Hippocampal formation (tissue), 2 donors: Measurements from ENCODE around the gene HEXIM1.
A peak's percentile ranks its signal among the peaks of the same experiment; 100 is the strongest.

Experiments
- DNase-seq, 2 donors: peaks; one replicate each; lab custom pipeline; 2025; lab: John Stamatoyannopoulos, UW

The HEXIM1 gene

GRCh38 chr17:45148183-45149036, at the start of gene HEXIM1:
TSS of gene HEXIM1 (plus strand) at chr17:45148475. CDS start at chr17:45149191, 716 bp downstream.
- DNase-seq = peak; percentile 99 to 100

GRCh38 chr17:45098869-45099616, 49.2 kb upstream of the HEXIM1 start:
- peak; percentile 55 to 60 for DNase-seq

DNA sequence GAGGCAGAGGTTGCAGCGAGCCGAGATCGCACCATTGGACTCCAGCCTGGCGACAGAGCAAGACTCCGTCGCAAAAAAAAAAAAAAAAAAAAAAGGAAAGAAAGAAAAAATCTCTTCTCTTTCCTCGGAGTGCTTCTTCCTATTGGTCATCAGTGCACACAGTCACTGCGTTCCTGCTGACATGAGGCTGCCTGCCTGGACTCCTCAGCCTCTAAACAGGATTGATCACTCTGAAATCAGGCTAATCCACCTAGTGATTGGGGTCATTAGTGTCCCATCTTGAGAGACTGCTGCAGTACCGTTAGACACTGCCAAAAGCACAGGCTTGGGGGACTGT, 46.8 kb upstream of the HEXIM1 start:
- no peak for DNase-seq

DNA sequence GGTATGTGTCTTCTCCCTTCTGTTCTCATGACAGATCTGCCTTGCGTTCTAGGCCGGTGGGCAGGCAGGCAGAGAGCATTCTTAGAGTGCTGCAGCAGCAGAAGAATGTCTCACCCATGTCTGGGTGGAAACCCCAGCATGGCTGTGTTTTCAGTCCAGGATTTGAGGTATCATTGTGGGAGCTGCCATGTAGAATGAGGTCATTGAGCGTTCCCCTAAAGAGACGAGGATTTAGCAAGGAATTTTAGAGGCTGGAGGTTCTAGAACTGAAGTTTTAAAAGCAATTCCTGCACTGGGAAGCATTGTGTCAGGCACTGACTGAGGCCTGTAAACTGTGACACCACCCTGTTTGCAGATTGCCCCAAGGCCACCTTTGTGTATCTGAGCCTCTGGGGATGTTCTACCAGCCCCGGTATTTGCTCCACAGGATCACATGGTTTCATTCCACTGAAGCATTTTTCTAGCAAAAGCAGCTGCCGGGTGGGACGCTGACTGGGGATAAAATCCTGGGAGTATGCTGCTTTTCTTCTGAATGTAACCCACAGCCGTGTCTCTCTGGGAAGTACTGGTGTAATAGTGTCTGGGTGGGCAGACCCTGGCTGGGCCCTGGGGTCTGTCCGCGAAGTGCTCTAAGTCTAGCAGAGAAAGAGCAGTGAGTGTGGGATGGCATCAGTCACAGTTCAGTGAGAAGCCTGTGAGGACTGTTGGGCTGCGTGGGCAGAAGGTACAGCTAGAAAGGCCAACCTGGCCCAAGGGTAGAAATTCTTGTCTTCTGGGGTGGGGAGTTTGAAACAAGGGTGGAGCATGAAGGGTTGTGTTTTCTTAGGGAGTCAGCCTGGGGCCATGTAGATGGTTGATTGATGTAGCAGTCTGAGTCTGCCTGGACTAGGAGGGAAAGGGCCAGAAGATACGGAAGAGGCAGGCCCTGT, 46.1 kb upstream of the HEXIM1 start:
- no peak for DNase-seq

DNA sequence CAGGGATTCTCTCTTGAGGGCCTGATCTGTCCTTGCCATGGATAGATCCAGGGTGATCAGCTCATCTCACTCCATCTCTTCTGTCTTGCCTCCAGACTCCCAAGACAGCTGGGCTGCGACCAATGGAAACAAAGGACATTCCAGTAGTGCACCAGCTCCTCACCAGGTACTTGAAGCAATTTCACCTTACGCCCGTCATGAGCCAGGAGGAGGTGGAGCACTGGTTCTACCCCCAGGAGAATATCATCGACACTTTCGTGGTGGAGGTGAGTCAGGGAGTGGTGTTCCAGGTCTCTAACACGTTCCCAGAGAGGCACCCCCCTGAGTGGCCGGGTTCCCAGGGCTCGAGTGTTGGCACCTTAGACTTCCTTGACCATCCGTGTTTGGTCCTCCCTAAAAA, 45.4 kb upstream of the HEXIM1 start:
- DNase-seq = no peak

DNA sequence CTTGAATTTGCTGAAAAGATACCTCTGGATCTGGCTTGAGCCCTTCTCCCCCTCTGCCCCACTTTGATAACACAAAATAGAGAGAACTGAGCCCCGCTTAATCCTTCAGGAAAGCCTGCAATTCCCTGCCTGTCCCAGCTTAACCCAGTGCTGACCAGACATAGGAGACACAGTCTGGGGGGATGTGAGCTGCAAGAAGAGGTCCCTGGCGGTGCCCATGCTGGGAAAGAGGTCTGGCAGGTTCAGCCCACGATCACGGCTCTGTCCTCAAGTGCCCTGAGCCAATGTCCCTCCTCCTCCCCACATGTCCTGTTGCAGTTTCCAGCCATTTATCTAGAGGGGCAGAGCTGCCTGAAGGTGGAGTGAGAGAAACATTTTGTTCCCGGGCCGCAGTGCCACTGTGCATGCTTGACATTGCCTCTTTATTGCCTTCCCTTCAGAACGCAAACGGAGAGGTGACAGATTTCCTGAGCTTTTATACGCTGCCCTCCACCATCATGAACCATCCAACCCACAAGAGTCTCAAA, 44.9 kb upstream of the HEXIM1 start:
- DNase-seq = no peak

- DNase-seq = no peak
Observed at GRCh38 chr17:45104029-45104428, 44.2 kb upstream of the HEXIM1 start.

- DNase-seq = no peak
Observed at GRCh38 chr17:45104497-45104896, 43.8 kb upstream of the HEXIM1 start.

DNA sequence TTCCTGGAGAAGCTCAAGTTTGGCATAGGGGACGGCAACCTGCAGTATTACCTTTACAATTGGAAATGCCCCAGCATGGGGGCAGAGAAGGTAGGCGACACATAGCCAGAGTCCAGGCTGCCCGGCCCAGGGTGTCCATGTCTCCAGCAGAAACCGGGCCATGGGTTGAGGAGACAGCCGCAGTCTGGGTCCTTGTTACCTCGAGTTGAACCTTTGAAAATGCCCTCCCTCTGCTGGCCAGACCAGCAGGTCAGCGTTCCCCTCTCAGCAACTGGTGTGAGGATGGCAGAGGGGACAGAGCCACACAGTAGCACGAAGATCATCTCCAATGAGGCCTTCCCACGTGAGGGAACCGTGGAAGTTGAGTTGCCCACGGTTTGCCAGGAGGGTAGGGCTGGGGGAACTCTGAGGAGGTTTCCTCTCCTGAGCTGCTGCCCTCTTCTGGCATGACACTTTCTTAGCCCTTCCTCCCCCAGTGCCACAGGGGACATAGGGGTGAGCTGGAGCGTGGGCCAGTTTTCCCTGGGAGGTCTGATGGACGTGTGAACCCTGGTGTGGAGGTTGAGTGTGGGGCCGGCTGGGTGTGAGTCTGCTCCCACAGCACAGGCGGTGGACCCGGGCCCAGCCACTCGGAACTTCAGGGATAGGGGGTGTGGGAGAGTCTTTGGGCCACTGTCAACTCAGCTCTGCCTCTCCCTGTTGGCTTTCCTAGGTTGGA, 43.2 kb upstream of the HEXIM1 start:
- DNase-seq = no peak

DNA sequence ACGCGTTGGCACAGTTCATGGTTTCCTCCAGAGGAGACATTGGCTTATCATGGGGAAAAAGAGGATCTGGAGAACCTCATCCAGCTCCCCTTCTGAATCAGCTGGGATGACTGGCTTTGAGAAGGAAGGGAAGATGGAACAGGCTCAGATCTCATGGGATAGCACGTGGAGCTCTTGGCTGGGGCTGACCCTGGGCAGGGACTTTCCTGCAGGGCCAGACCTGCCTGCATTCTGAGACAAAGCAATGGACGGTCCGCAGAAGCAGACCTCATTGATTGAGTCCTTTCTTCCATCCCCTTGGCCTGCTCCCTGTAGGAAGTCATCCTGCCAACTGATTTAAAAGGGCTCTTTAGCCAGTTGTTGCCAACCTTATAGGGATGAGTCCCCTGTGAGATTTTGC, 42.2 kb upstream of the HEXIM1 start:
- no peak for DNase-seq

DNA sequence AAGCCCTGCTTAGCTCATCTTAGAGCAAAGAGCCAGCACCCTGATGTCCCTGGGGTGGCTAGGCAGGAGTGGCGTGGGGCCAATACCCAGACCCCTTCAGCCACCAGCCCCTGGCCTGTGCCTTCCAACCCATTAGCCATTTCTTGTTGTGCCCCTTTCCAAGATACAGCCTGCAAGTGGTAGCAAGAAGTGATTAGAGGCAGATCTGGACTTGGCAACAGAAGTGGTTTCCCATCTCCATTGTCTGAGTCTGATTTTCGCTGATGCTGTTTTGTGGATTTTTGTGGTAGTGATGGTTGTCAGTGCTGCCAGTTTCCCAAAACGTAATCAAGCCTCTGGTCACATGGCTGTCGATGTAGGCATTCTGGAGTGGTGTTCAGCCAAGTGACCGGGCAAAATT, 41.7 kb upstream of the HEXIM1 start:
- DNase-seq = no peak

GRCh38 chr17:45107293-45108010, 40.8 kb upstream of the HEXIM1 start:
- no peak for DNase-seq

GRCh38 chr17:45108051-45108450, 40.2 kb upstream of the HEXIM1 start:
- DNase-seq = no peak

GRCh38 chr17:45108595-45109521, 39.4 kb upstream of the HEXIM1 start:
- no peak for DNase-seq

DNA sequence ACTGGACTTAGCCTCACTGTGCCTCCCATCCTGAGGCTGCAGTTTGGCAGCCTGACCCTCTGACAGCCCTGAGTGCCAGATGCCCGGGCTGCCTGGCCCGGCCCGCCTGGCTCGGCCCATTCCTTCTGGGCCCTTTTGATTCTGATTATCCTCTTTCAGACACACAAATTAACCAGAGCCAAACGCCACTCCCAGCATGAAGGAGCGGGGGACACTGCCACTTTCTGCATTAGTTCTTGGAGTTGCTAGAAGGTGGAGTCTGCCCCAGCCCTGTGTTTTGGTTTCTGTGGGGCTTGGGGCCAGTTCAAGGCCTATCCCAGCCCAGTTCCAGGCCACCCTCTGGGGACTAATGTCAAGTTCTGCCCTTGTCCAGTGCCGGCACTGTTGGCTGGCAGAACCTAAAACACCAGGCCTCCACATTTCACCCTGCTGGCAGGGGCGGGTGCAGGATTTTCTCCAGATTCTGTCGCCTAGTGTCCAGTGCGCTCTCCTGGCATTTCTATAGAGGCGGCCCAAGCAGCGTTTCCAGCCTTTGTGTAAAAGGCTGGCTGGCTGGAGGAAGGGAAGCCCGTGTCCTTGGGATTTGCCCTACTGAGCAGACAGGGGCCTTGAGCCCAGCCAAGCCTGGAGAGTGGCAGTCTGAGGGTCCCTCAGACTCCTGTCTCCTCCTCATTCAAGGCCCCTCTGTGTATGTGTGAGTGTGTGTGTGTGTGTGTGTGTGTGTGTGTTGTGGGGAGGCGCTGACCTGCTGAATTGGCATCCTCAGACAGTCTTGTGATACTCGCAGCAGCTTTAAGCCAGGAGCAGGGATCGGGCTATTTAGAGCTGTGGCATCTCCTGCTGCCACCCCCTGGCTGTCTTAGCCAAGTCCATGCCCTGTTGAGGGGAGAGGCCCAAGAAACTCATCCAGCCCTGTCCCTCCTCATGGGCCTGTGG, 37.3 kb upstream of the HEXIM1 start:
- DNase-seq = peak; percentile 42 to 64

- DNase-seq = no peak
Observed at GRCh38 chr17:45111850-45112249, 36.4 kb upstream of the HEXIM1 start.

DNA sequence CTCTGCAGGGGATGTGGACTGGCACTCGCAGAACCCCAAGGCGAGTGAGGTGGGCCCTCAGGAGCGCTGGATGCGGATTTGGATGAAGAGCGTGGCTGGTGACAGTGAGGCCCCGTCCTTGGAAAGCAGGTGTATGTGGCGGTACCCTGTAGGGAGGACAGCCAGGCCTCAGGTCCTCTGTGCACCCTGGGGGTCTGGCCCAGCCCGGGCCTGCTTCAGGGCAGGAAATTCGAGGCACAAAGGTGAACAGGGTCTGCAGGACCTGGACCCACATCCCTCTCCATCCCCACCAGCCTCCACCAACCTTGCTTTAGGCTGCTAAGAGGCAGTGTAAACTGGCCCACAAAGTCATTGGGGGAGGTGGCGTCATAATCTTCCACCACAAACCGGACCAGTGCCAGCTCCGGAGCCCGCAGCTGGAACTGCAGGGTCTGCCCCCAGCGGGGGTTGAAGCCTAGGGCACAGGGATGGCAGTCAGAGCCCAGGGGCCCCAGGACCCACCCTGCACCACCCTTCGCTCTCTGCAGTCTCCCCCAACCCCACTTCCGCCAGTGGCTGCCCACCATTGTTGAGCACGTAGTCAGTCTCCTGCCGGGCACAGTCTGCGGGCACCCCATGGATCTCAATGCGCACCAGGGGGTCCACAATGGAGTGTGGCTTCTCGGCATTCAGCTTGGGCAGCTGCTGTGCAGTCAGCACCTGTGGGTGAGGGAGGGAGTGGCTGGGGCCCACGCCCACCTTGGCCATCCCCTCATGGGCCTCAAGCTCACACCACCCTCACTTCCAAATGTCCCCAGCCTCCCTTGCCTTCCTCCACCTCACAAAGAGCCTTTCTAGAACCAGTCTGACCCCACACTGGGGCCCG, 35.5 kb upstream of the HEXIM1 start:
- no peak for DNase-seq

- no peak for DNase-seq
Observed at GRCh38 chr17:45113424-45113754, 34.9 kb upstream of the HEXIM1 start.
